ENCODE data around the gene CTNNBL1.

Gene CTNNBL1

GRCh38 chr20:37856932-37857660, 163.3 kb downstream of the CTNNBL1 start:
- H2BK15ac ChIP-seq (ENCODE audit: low read depth, poor library complexity, severe bottlenecking), result no peak overlapping the region
- WGBS, result 75% methylated on average over 7 of the region's 10 CpGs
- no peak overlapping the region for H3K4me3 ChIP-seq (ENCODE audit: insufficient read depth in 1 of 2, low read depth in 1 of 2, low read length in 2 of 2)
- DNase-seq, result peak; percentile 28
- no peak overlapping the region for H3K23ac ChIP-seq (ENCODE audit: low read length in 2 of 2)
- no peak overlapping the region for H4K91ac ChIP-seq (ENCODE audit: low read length)
- peaks cover 23 to 47% of the 10 kb centered on the region in 2 experiments for H3K36me3 ChIP-seq (ENCODE audit: control insufficient read depth in 1 of 2, insufficient read depth in 2 of 2, low read depth in 1 of 2, low read length in 2 of 2)
- H3K4ac ChIP-seq (ENCODE audit: low read depth in 1 of 2, low read length in 2 of 2), result no peak overlapping the region
- H3K14ac ChIP-seq (ENCODE audit: low read length in 2 of 2), result no peak overlapping the region
- H2BK12ac ChIP-seq (ENCODE audit: low read length in 2 of 2), result no peak overlapping the region
- H3K27me3 ChIP-seq (ENCODE audit: control insufficient read depth in 1 of 2, insufficient read depth in 1 of 2, low read length in 2 of 2), result no peaks in the 10 kb centered on the region
- no peak overlapping the region for H3K18ac ChIP-seq (ENCODE audit: low read depth in 1 of 2, low read length in 2 of 2)
- H2AK5ac ChIP-seq (ENCODE audit: low read length, severe bottlenecking), result no peak overlapping the region
- no peak overlapping the region for H3K27ac ChIP-seq (ENCODE audit: low read length, poor library complexity, severe bottlenecking)
- H3K79me1 ChIP-seq (replicated peaks; ENCODE audit: low read length, poor library complexity, severe bottlenecking), result no peaks in the 10 kb centered on the region
- no peak overlapping the region for H2BK5ac ChIP-seq (ENCODE audit: low read depth, low read length, poor library complexity, severe bottlenecking)
- H3K9me3 ChIP-seq (ENCODE audit: control insufficient read depth, low read length), result no peaks in the 10 kb centered on the region
- no peak overlapping the region for H3K4me2 ChIP-seq (ENCODE audit: low read length, poor library complexity, severe bottlenecking)
- H2BK120ac ChIP-seq (ENCODE audit: low read depth, low read length), result no peak overlapping the region
- no peak overlapping the region for H2AFZ ChIP-seq (ENCODE audit: low read depth, low read length)
- no peak overlapping the region for H4K8ac ChIP-seq (ENCODE audit: low read length)
- H3K4me1 ChIP-seq (ENCODE audit: control insufficient read depth, insufficient read depth, low read depth, low read length), result no peaks in the 10 kb centered on the region
- H3K9ac ChIP-seq (ENCODE audit: low read length), result peak overlapping the region; percentile 50

DNA sequence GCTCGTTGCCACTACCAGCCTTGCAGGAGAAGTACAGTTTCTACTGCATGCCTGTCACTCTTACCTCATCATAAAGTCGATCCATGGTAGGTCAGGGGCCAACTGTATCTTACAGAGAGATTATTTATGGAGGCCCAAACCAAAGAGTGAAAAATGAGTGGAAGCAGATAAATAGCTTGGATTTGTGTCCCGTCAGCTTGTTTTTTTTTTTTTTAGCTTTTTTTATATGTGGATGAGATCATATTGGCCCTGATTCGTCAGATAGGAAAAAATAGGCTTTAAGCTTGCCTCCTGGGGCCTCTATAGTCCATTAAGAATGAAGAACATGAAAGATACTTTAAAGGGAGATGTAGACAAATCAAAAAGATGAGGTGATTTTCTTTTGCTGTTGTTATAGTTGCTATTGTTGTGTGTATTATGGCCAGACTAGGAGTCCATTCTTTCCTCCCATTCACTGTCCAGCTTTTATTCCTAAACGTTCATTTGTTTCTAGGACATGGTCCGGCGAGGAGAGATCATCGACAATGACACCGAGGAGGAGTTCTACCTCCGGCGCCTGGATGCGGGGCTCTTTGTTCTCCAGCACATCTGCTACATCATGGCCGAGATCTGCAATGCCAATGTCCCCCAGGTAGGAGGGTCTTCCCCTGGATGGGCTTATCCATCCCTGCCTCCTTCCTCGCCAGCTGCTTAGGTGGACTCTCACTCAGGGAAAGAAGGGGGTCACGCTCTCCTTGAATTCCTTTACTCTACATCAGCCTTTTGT, 165.8 kb downstream of the CTNNBL1 start:
- Histone ChIP-seq H2BK12ac (ENCODE audit: low read length in 2 of 2) (no peak overlapping the region), H3K9me3 (ENCODE audit: control insufficient read depth, low read length) (no peaks in the 10 kb centered on the region), H3K4ac (ENCODE audit: low read depth in 1 of 2, low read length in 2 of 2) (no peak overlapping the region), H3K14ac (ENCODE audit: low read length in 2 of 2) (no peak overlapping the region), H2AFZ (ENCODE audit: low read depth, low read length) (no peak overlapping the region), H2BK120ac (ENCODE audit: low read depth, low read length) (no peak overlapping the region), H2AK5ac (ENCODE audit: low read length, severe bottlenecking) (no peak overlapping the region), H2BK15ac (ENCODE audit: low read depth, poor library complexity, severe bottlenecking) (no peak overlapping the region), H3K4me3 (ENCODE audit: insufficient read depth in 1 of 2, low read depth in 1 of 2, low read length in 2 of 2) (no peak overlapping the region), H4K8ac (ENCODE audit: low read length) (no peak overlapping the region), H3K9ac (ENCODE audit: low read length) (no peak overlapping the region), H3K23ac (ENCODE audit: low read length in 2 of 2) (no peak overlapping the region), H3K79me1 (replicated peaks; ENCODE audit: low read length, poor library complexity, severe bottlenecking) (no peaks in the 10 kb centered on the region), H4K91ac (ENCODE audit: low read length) (no peak overlapping the region), H3K4me1 (ENCODE audit: control insufficient read depth, insufficient read depth, low read depth, low read length) (no peaks in the 10 kb centered on the region), H2BK5ac (ENCODE audit: low read depth, low read length, poor library complexity, severe bottlenecking) (no peak overlapping the region), H3K36me3 (ENCODE audit: control insufficient read depth in 1 of 2, insufficient read depth in 2 of 2, low read depth in 1 of 2, low read length in 2 of 2) (peaks cover 37 to 42% of the 10 kb centered on the region in 2 experiments), H3K27me3 (ENCODE audit: control insufficient read depth in 1 of 2, insufficient read depth in 1 of 2, low read length in 2 of 2) (no peaks in the 10 kb centered on the region), H3K4me2 (ENCODE audit: low read length, poor library complexity, severe bottlenecking) (no peak overlapping the region), H3K27ac (ENCODE audit: low read length, poor library complexity, severe bottlenecking) (no peak overlapping the region), H3K18ac (ENCODE audit: low read depth in 1 of 2, low read length in 2 of 2) (no peak overlapping the region)
- 91% methylated on average over 13 of the region's 15 CpGs for WGBS
- DNase-seq, result no peak

GRCh38 chr20:37863289-37863688, 169.5 kb downstream of the CTNNBL1 start:
- no peak overlapping the region for H3K14ac ChIP-seq (ENCODE audit: low read length in 2 of 2)
- H2AFZ ChIP-seq (ENCODE audit: low read depth, low read length), result no peak overlapping the region
- H3K4me1 ChIP-seq (ENCODE audit: control insufficient read depth, insufficient read depth, low read depth, low read length), result peaks cover 1% of the 10 kb centered on the region
- H4K91ac ChIP-seq (ENCODE audit: low read length), result no peak overlapping the region
- WGBS, result 89% methylated on average over 5 of the region's 5 CpGs
- no peak overlapping the region for H3K18ac ChIP-seq (ENCODE audit: low read depth in 1 of 2, low read length in 2 of 2)
- no peak overlapping the region for H2BK12ac ChIP-seq (ENCODE audit: low read length in 2 of 2)
- no peak overlapping the region for H3K23ac ChIP-seq (ENCODE audit: low read length in 2 of 2)
- no peak overlapping the region for H2BK120ac ChIP-seq (ENCODE audit: low read depth, low read length)
- H3K27me3 ChIP-seq (ENCODE audit: control insufficient read depth in 1 of 2, insufficient read depth in 1 of 2, low read length in 2 of 2), result no peaks in the 10 kb centered on the region
- H2BK15ac ChIP-seq (ENCODE audit: low read depth, poor library complexity, severe bottlenecking), result no peak overlapping the region
- no peak overlapping the region for H3K4ac ChIP-seq (ENCODE audit: low read depth in 1 of 2, low read length in 2 of 2)
- H3K9ac ChIP-seq (ENCODE audit: low read length), result no peak overlapping the region
- no peak overlapping the region for H2AK5ac ChIP-seq (ENCODE audit: low read length, severe bottlenecking)
- H3K79me1 ChIP-seq (replicated peaks; ENCODE audit: low read length, poor library complexity, severe bottlenecking), result no peaks in the 10 kb centered on the region
- H3K4me3 ChIP-seq (ENCODE audit: insufficient read depth in 1 of 2, low read depth in 1 of 2, low read length in 2 of 2), result no peak overlapping the region
- H3K27ac ChIP-seq (ENCODE audit: low read length, poor library complexity, severe bottlenecking), result no peak overlapping the region
- H3K9me3 ChIP-seq (ENCODE audit: control insufficient read depth, low read length), result no peaks in the 10 kb centered on the region
- no peak overlapping the region for H3K4me2 ChIP-seq (ENCODE audit: low read length, poor library complexity, severe bottlenecking)
- peaks cover 32 to 46% of the 10 kb centered on the region in 2 experiments for H3K36me3 ChIP-seq (ENCODE audit: control insufficient read depth in 1 of 2, insufficient read depth in 2 of 2, low read depth in 1 of 2, low read length in 2 of 2)
- no peak overlapping the region for H2BK5ac ChIP-seq (ENCODE audit: low read depth, low read length, poor library complexity, severe bottlenecking)
- no peak overlapping the region for H4K8ac ChIP-seq (ENCODE audit: low read length)
- no peak for DNase-seq

- Histone ChIP-seq H3K4ac (ENCODE audit: low read depth in 1 of 2, low read length in 2 of 2) (no peak overlapping the region), H2BK15ac (ENCODE audit: low read depth, poor library complexity, severe bottlenecking) (no peak overlapping the region), H2AFZ (ENCODE audit: low read depth, low read length) (no peak overlapping the region), H3K27ac (ENCODE audit: low read length, poor library complexity, severe bottlenecking) (no peak overlapping the region), H3K9ac (ENCODE audit: low read length) (no peak overlapping the region), H3K4me3 (ENCODE audit: insufficient read depth in 1 of 2, low read depth in 1 of 2, low read length in 2 of 2) (no peak overlapping the region), H3K4me2 (ENCODE audit: low read length, poor library complexity, severe bottlenecking) (no peak overlapping the region), H2BK5ac (ENCODE audit: low read depth, low read length, poor library complexity, severe bottlenecking) (no peak overlapping the region), H2BK12ac (ENCODE audit: low read length in 2 of 2) (no peak overlapping the region), H3K23ac (ENCODE audit: low read length in 2 of 2) (no peak overlapping the region), H3K79me1 (replicated peaks; ENCODE audit: low read length, poor library complexity, severe bottlenecking) (no peaks in the 10 kb centered on the region), H4K8ac (ENCODE audit: low read length) (no peak overlapping the region), H4K91ac (ENCODE audit: low read length) (no peak overlapping the region), H3K9me3 (ENCODE audit: control insufficient read depth, low read length) (no peaks in the 10 kb centered on the region), H3K18ac (ENCODE audit: low read depth in 1 of 2, low read length in 2 of 2) (no peak overlapping the region), H3K27me3 (ENCODE audit: control insufficient read depth in 1 of 2, insufficient read depth in 1 of 2, low read length in 2 of 2) (no peaks in the 10 kb centered on the region), H3K36me3 (ENCODE audit: control insufficient read depth in 1 of 2, insufficient read depth in 2 of 2, low read depth in 1 of 2, low read length in 2 of 2) (peaks cover 32 to 53% of the 10 kb centered on the region in 2 experiments), H3K14ac (ENCODE audit: low read length in 2 of 2) (no peak overlapping the region), H2BK120ac (ENCODE audit: low read depth, low read length) (no peak overlapping the region), H2AK5ac (ENCODE audit: low read length, severe bottlenecking) (no peak overlapping the region), H3K4me1 (ENCODE audit: control insufficient read depth, insufficient read depth, low read depth, low read length) (peaks cover 1% of the 10 kb centered on the region)
- WGBS, result 62% methylated on average over 8 of the region's 8 CpGs
- no peak for DNase-seq
These were observed 170.5 kb downstream of the CTNNBL1 start for GRCh38 chr20:37864298-37864697.

Measured in mesenchymal stem cell (in vitro differentiated cells and primary cell).